ENCODE data around the gene SERPINA10. TPM values are rescaled to one million over a fixed set of nuclear protein-coding genes. Genes with fewer than 3 reads are reported as not detected.

SERPINA10 gene
- total and polyA plus RNA-seq, 2 experiments from 2014 or later: 0.11 TPM; not detected in 1

GRCh38 chr14:94342334-94342934 lies 49.4 kb upstream of the SERPINA10 start (continued):
- TF ChIP-seq, protein P1, sequence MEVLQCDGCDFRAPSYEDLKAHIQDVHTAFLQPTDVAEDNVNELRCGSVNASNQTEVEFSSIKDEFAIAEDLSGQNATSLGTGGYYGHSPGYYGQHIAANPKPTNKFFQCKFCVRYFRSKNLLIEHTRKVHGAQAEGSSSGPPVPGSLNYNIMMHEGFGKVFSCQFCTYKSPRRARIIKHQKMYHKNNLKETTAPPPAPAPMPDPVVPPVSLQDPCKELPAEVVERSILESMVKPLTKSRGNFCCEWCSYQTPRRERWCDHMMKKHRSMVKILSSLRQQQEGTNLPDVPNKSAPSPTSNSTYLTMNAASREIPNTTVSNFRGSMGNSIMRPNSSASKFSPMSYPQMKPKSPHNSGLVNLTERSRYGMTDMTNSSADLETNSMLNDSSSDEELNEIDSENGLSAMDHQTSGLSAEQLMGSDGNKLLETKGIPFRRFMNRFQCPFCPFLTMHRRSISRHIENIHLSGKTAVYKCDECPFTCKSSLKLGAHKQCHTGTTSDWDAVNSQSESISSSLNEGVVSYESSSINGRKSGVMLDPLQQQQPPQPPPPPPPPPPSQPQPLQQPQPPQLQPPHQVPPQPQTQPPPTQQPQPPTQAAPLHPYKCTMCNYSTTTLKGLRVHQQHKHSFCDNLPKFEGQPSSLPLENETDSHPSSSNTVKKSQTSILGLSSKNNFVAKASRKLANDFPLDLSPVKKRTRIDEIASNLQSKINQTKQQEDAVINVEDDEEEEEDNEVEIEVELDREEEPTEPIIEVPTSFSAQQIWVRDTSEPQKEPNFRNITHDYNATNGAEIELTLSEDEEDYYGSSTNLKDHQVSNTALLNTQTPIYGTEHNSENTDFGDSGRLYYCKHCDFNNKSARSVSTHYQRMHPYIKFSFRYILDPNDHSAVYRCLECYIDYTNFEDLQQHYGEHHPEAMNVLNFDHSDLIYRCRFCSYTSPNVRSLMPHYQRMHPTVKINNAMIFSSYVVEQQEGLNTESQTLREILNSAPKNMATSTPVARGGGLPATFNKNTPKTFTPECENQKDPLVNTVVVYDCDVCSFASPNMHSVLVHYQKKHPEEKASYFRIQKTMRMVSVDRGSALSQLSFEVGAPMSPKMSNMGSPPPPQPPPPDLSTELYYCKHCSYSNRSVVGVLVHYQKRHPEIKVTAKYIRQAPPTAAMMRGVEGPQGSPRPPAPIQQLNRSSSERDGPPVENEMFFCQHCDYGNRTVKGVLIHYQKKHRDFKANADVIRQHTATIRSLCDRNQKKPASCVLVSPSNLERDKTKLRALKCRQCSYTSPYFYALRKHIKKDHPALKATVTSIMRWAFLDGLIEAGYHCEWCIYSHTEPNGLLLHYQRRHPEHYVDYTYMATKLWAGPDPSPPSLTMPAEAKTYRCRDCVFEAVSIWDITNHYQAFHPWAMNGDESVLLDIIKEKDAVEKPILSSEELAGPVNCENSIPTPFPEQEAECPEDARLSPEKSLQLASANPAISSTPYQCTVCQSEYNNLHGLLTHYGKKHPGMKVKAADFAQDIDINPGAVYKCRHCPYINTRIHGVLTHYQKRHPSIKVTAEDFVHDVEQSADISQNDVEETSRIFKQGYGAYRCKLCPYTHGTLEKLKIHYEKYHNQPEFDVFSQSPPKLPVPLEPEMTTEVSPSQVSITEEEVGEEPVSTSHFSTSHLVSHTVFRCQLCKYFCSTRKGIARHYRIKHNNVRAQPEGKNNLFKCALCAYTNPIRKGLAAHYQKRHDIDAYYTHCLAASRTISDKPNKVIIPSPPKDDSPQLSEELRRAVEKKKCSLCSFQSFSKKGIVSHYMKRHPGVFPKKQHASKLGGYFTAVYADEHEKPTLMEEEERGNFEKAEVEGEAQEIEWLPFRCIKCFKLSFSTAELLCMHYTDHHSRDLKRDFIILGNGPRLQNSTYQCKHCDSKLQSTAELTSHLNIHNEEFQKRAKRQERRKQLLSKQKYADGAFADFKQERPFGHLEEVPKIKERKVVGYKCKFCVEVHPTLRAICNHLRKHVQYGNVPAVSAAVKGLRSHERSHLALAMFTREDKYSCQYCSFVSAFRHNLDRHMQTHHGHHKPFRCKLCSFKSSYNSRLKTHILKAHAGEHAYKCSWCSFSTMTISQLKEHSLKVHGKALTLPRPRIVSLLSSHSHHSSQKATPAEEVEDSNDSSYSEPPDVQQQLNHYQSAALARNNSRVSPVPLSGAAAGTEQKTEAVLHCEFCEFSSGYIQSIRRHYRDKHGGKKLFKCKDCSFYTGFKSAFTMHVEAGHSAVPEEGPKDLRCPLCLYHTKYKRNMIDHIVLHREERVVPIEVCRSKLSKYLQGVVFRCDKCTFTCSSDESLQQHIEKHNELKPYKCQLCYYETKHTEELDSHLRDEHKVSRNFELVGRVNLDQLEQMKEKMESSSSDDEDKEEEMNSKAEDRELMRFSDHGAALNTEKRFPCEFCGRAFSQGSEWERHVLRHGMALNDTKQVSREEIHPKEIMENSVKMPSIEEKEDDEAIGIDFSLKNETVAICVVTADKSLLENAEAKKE (CRISPR knock-in tag; IDR thresholded peaks at IDR 0.05): no peak
- TF ChIP-seq STAT1 (IDR thresholded peaks at IDR 0.05; ENCODE audit: unreplicated experiment) (no peak), ZNF331 (CRISPR knock-in tag; IDR thresholded peaks at IDR 0.05; ENCODE audit: low read depth) (no peak), POLR2AphosphoS5 (IDR thresholded peaks at IDR 0.05; ENCODE audit: low read depth) (no peak), EZH2 (IDR thresholded peaks at IDR 0.05; ENCODE audit: low read depth, unreplicated experiment) (no peak)

DNA sequence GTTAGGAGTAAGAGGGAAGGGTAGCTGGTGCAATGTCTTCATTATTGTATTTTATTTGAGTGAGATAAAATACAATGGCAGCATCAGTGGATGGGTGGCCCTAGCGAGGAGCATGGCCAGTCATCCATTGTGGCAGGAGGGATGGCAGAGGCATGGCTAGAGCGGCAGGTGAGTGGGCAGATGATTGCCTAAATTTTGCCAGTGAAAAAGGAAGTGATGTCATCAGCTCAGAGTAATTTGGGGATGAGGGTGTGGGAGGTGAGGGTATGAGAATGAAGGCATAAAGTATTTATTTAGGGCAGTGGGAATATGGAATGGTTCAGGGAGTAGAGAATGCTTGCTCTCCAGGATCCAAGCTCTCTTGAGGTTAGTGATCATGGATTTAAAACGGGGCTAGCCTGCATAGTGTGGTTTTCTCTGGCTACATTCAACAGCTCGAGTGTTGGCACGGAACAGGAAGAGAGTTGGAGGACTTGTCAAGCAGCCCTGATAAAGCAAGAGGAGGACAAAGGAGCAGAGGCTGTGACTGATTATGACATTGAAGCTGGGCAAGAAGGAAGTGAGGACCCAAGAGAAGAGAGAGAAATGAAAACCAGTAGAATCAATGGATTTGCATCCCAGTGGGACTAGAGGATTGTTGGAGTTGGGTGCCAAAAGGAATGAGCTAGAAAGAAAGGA lies 48.7 kb upstream of the SERPINA10 start:
- no peak overlapping the region for H3K4me3 Mint-ChIP-seq
- no peaks in the 10 kb centered on the region; the same call in 1 of the 3 replicates for H3K9me3 Mint-ChIP-seq
- ATAC-seq (no peak), DNase-seq (ENCODE audit: low spot score) (no peak)
- Histone ChIP-seq H3K4me3 (no peak overlapping the region), H3K79me2 (replicated peaks; ENCODE audit: insufficient read depth) (no peaks in the 10 kb centered on the region), H3K27me3 (ENCODE audit: insufficient read depth) (no peaks in the 10 kb centered on the region), H2AFZ (no peak overlapping the region), H4K20me1 (replicated peaks; ENCODE audit: insufficient read depth) (no peaks in the 10 kb centered on the region), H3K36me3 (ENCODE audit: insufficient read depth) (no peaks in the 10 kb centered on the region), H3K9me2 (ENCODE audit: insufficient read depth) (no peaks in the 10 kb centered on the region), H3F3A (replicated peaks; ENCODE audit: low read depth) (no peaks in the 10 kb centered on the region), H3K4me1 (ENCODE audit: insufficient read depth) (no peaks in the 10 kb centered on the region), H3K4me2 (no peak overlapping the region), H3K27ac (ENCODE audit: low read depth) (no peak overlapping the region)
- no peak overlapping the region for H3K27ac Mint-ChIP-seq
- no peaks in the 10 kb centered on the region for H3K27me3 Mint-ChIP-seq (ENCODE audit: insufficient read depth, low read depth, poor library complexity)
- H3K4me1 Mint-ChIP-seq: no peaks in the 10 kb centered on the region
- no peaks in the 10 kb centered on the region for H3K36me3 Mint-ChIP-seq (ENCODE audit: low read depth)
- TF ChIP-seq, protein P2, sequence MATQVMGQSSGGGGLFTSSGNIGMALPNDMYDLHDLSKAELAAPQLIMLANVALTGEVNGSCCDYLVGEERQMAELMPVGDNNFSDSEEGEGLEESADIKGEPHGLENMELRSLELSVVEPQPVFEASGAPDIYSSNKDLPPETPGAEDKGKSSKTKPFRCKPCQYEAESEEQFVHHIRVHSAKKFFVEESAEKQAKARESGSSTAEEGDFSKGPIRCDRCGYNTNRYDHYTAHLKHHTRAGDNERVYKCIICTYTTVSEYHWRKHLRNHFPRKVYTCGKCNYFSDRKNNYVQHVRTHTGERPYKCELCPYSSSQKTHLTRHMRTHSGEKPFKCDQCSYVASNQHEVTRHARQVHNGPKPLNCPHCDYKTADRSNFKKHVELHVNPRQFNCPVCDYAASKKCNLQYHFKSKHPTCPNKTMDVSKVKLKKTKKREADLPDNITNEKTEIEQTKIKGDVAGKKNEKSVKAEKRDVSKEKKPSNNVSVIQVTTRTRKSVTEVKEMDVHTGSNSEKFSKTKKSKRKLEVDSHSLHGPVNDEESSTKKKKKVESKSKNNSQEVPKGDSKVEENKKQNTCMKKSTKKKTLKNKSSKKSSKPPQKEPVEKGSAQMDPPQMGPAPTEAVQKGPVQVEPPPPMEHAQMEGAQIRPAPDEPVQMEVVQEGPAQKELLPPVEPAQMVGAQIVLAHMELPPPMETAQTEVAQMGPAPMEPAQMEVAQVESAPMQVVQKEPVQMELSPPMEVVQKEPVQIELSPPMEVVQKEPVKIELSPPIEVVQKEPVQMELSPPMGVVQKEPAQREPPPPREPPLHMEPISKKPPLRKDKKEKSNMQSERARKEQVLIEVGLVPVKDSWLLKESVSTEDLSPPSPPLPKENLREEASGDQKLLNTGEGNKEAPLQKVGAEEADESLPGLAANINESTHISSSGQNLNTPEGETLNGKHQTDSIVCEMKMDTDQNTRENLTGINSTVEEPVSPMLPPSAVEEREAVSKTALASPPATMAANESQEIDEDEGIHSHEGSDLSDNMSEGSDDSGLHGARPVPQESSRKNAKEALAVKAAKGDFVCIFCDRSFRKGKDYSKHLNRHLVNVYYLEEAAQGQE (IDR thresholded peaks at IDR 0.05; ENCODE audit: unreplicated experiment): no peak
- TF ChIP-seq STAT1 (IDR thresholded peaks at IDR 0.05; ENCODE audit: unreplicated experiment) (no peak), EZH2 (IDR thresholded peaks at IDR 0.05; ENCODE audit: low read depth, unreplicated experiment) (no peak), POLR2AphosphoS5 (IDR thresholded peaks at IDR 0.05; ENCODE audit: low read depth) (no peak), ZNF114 (CRISPR knock-in tag; IDR thresholded peaks at IDR 0.05) (no peak), JUNB (IDR thresholded peaks at IDR 0.05; ENCODE audit: unreplicated experiment) (no peak)

Measured in GM23338 (cell line).